Testis (tissue), 2 donors: ENCODE results near the gene CORIN.

ENCODE experiments used
- POLR2A ChIP-seq: fragments of 450-650 bp; IDR thresholded peaks from one replicate; pipeline ENCODE4 v1.6.1; 2017; ENCODE audit warnings: antibody characterized with exemption, mild to moderate bottlenecking, moderate library complexity
- TF ChIP-seq, protein P1 (sequence below), 3 experiments: fragments of 450-650 bp in 2 of 3; fragments of 200-600 bp in 1 of 3; sonication (generic) in 1 of 3; IDR thresholded peaks; one replicate each; pipeline ENCODE4 v1.5.1; 2016 to 2019; ENCODE audit warnings: antibody characterized with exemption in 3 of 3, mild to moderate bottlenecking in 2 of 3, moderate library complexity in 1 of 3

DNA sequence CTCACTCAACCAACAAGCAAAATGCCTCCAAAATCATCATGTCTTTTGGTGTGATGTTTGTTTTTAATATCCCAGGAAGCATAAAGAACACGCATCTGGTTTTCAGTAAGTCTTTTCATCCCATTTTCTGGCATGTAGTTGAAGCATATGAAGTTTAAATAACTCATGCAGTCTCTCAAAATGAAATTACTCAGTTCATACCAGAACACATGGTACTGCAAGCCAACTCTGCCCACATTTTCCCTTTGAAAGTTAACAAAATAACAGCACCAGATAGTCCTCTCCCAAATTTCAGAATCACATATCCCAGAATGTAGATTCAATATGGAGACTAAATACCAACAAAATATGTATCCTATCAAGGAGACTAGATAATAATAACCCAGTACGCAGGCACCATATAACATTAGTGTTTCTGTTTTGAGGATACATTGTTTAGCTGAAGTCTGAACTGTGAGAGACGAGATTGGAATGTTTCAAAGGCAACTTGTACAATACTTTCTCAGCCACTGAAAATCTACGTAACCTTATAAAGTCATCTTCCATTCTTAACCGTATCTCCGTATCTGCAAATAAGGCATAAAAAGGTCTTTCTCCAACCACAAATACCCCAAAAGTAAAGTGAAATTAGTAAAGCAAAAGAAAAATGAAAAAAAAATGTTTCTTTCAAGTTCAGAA is 23.1 kb downstream of the CORIN start:
- no peak for TF ChIP-seq POLR2A
- TF ChIP-seq, protein P1, sequence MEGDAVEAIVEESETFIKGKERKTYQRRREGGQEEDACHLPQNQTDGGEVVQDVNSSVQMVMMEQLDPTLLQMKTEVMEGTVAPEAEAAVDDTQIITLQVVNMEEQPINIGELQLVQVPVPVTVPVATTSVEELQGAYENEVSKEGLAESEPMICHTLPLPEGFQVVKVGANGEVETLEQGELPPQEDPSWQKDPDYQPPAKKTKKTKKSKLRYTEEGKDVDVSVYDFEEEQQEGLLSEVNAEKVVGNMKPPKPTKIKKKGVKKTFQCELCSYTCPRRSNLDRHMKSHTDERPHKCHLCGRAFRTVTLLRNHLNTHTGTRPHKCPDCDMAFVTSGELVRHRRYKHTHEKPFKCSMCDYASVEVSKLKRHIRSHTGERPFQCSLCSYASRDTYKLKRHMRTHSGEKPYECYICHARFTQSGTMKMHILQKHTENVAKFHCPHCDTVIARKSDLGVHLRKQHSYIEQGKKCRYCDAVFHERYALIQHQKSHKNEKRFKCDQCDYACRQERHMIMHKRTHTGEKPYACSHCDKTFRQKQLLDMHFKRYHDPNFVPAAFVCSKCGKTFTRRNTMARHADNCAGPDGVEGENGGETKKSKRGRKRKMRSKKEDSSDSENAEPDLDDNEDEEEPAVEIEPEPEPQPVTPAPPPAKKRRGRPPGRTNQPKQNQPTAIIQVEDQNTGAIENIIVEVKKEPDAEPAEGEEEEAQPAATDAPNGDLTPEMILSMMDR (IDR thresholded peaks at IDR 0.05), result no peak
